HepG2 (cell line): ENCODE results near the gene HYAL2. TPM values are rescaled to one million over a fixed set of nuclear protein-coding genes. Genes with fewer than 3 reads are reported as not detected.
A peak's percentile ranks its signal among the peaks of the same experiment; 100 is the strongest.

Source experiments
- ATAC-seq: fragments of 200-7000 bp; cut with Tn5 transposase; 3 replicates; pipeline ENCODE4 v1.9.1; 2020; ENCODE audit warnings: mild to moderate bottlenecking, moderate library complexity
- BruUV-seq: library from RNA; stranded (reverse); fragments of 400-500 nt; replicated peaks from 2 replicates; lab custom pipeline; 2021; lab: Mats Ljungman, UMichigan
- CTCF ChIA-PET: fragments of 300-600 bp; formaldehyde crosslinking; extraction: SDS; loops from one replicate; lab custom pipeline; 2021; ENCODE audit warnings: low total read pairs, inconsistent platforms, low intra/inter-chr PET ratio; lab: Yijun Ruan, JAX
- POLR2A ChIA-PET: fragments of 350-600 bp; sonication (Branson Sonifier 250); formaldehyde crosslinking; loops from one replicate; lab custom pipeline; 2020; ENCODE audit warnings: antibody characterized with exemption, inconsistent platforms; lab: Yijun Ruan, JAX
- DNase-seq: peaks from one replicate; pipeline ENCODE4 v3.0.0-alpha.2; 2015; ENCODE audit warnings: low spot score
- FAIRE-seq: peaks from 3 replicates; lab custom pipeline; 2011; peaks lifted over from hg19 to GRCh38; lab: Jason Lieb, UNC
- H2AFZ ChIP-seq: one replicate; pipeline ENCODE4 v1.6.1; 2011; ENCODE audit warnings: low read length, inconsistent platforms
- H3K27ac ChIP-seq: fragments of 300-600 bp; 3 replicates; pipeline ENCODE4 v1.8.0; 2011; ENCODE audit warnings: mixed run types, mild to moderate bottlenecking, mixed read lengths, low read length, inconsistent platforms; ENCODE audit not compliant: insufficient read depth; ENCODE audit errors: extremely low read length
- H3K27me3 ChIP-seq, 2 experiments: fragments of 200-600 bp in 1 of 2; 2 replicates in 1 of 2; 3 replicates in 1 of 2; pipeline versions ENCODE4 v1.6.0 to v1.8.0; 2011; ENCODE audit warnings: low read length in 2 of 2, mild to moderate bottlenecking in 2 of 2, moderate library complexity in 2 of 2, inconsistent platforms in 1 of 2; ENCODE audit not compliant: insufficient read depth in 2 of 2, control insufficient read depth in 1 of 2
- H3K36me3 ChIP-seq, 2 experiments: fragments of 200-600 bp in 1 of 2; replicated peaks in 1 of 2; 2 replicates in 1 of 2; 3 replicates in 1 of 2; pipeline versions ENCODE4 v1.5.1 to v1.8.0; 2011; ENCODE audit warnings: low read length in 2 of 2, inconsistent platforms in 1 of 2; ENCODE audit not compliant: insufficient read depth in 2 of 2, control insufficient read depth in 1 of 2
- H3K4me1 ChIP-seq: 2 replicates; pipeline ENCODE4 v1.5.1; 2012; ENCODE audit warnings: low read length, inconsistent platforms; ENCODE audit not compliant: insufficient read depth
- H3K4me2 ChIP-seq: 2 replicates; pipeline ENCODE4 v1.6.0; 2011; ENCODE audit warnings: low read depth, low read length, inconsistent platforms
- H3K4me3 ChIP-seq, 3 experiments: fragments of 200-600 bp in 1 of 3; sonication (generic), shearing (Covaris generic) in 1 of 3; replicated peaks in 1 of 3; 2 replicates each; pipeline ENCODE4 v1.5.1; 2011 to 2016; ENCODE audit warnings: low read length in 3 of 3, inconsistent platforms in 2 of 3, low read depth in 2 of 3, mild to moderate bottlenecking in 2 of 3, control low read depth in 1 of 3, mixed read lengths in 1 of 3; ENCODE audit not compliant: insufficient read depth in 1 of 3
- H3K79me2 ChIP-seq: one replicate; pipeline ENCODE4 v1.6.1; 2011; ENCODE audit warnings: low read length, inconsistent platforms; ENCODE audit not compliant: insufficient read depth
- H3K9ac ChIP-seq: 2 replicates; pipeline ENCODE4 v1.6.0; 2011; ENCODE audit warnings: mild to moderate bottlenecking, low read depth, low read length, inconsistent platforms; ENCODE audit not compliant: insufficient read depth
- H3K9me3 ChIP-seq: 2 replicates; pipeline ENCODE4 v1.5.1; 2012; ENCODE audit warnings: mild to moderate bottlenecking, low read length
- H4K20me1 ChIP-seq: 2 replicates; pipeline ENCODE4 v1.6.0; 2011; ENCODE audit warnings: inconsistent platforms, mild to moderate bottlenecking, low read length, moderate library complexity; ENCODE audit not compliant: insufficient read depth
- CHCHD3 ChIP-seq: sonication (generic); formaldehyde crosslinking; IDR thresholded peaks from 2 replicates; pipeline ENCODE4 v1.8.0; 2022; ENCODE audit warnings: mild to moderate bottlenecking, missing genetic modification reagents, moderate library complexity
- HBP1 ChIP-seq: IDR thresholded peaks from 2 replicates; pipeline ENCODE4 v1.6.1; 2016; ENCODE audit warnings: low read depth, control low read depth
- LCORL ChIP-seq, 2 experiments: fragments of 450-650 bp in 1 of 2; sonication (generic) in 1 of 2; formaldehyde crosslinking in 1 of 2; IDR thresholded peaks; 2 replicates each; pipeline versions ENCODE4 v1.5.0 to v1.6.1; 2017 to 2020; ENCODE audit warnings: antibody characterized with exemption in 1 of 2, missing genetic modification reagents in 1 of 2
- MEIS1 ChIP-seq: sonication (generic); formaldehyde crosslinking; IDR thresholded peaks from 2 replicates; pipeline ENCODE4 v1.9.0; 2021; ENCODE audit warnings: mild to moderate bottlenecking, missing genetic modification reagents, moderate library complexity, borderline replicate concordance
- NCOA1 ChIP-seq: sonication (generic); formaldehyde crosslinking; IDR thresholded peaks from 2 replicates; pipeline ENCODE4 v1.9.0; 2021; ENCODE audit warnings: missing genetic modification reagents
- RFXANK ChIP-seq: IDR thresholded peaks from 2 replicates; pipeline ENCODE4 v1.6.1; 2016
- SAFB2 ChIP-seq: sonication (generic); formaldehyde crosslinking; IDR thresholded peaks from 2 replicates; pipeline ENCODE4 v1.5.1; 2020; ENCODE audit warnings: missing genetic modification reagents, low read depth, mild to moderate bottlenecking, borderline replicate concordance
- SIN3A ChIP-seq: IDR thresholded peaks from 2 replicates; pipeline ENCODE4 v1.6.1; 2011; ENCODE audit warnings: low read depth, mild to moderate bottlenecking, control low read depth, low read length, borderline replicate concordance
- SP1 ChIP-seq, 2 experiments: fragments of 450-650 bp in 1 of 2; sonication (generic) in 1 of 2; formaldehyde crosslinking in 1 of 2; IDR thresholded peaks; 2 replicates each; pipeline versions ENCODE4 v1.4.0 to v1.6.1; 2016 to 2020; ENCODE audit warnings: missing genetic modification reagents in 1 of 2
- TCF12 ChIP-seq, 2 experiments: fragments of 450-650 bp in 1 of 2; sonication (generic) in 1 of 2; formaldehyde crosslinking in 1 of 2; IDR thresholded peaks; 2 replicates each; pipeline versions ENCODE4 v1.6.1 to v1.8.0; 2017 to 2022; ENCODE audit warnings: antibody characterized with exemption in 1 of 2, mild to moderate bottlenecking in 1 of 2, missing genetic modification reagents in 1 of 2, moderate library complexity in 1 of 2
- TMF1 ChIP-seq: sonication (generic); formaldehyde crosslinking; IDR thresholded peaks from 2 replicates; pipeline ENCODE4 v1.8.1; 2022; ENCODE audit warnings: low read depth, missing genetic modification reagents
- TOPORS ChIP-seq: sonication (generic); formaldehyde crosslinking; IDR thresholded peaks from 2 replicates; pipeline ENCODE4 v1.8.0; 2023; ENCODE audit warnings: mild to moderate bottlenecking, missing genetic modification reagents
- YEATS4 ChIP-seq: sonication (generic); formaldehyde crosslinking; IDR thresholded peaks from 2 replicates; pipeline ENCODE4 v1.4.0; 2020; ENCODE audit warnings: missing genetic modification reagents, borderline replicate concordance
- ZBTB33 ChIP-seq: sonication (generic); formaldehyde crosslinking; IDR thresholded peaks from 2 replicates; pipeline ENCODE4 v1.4.0; 2020; ENCODE audit warnings: missing genetic modification reagents
- ZC3H4 ChIP-seq: sonication (generic); formaldehyde crosslinking; IDR thresholded peaks from 2 replicates; pipeline ENCODE4 v1.4.0; 2020; ENCODE audit warnings: missing genetic modification reagents, borderline replicate concordance
- ZIK1 ChIP-seq: sonication (generic); formaldehyde crosslinking; IDR thresholded peaks from 2 replicates; pipeline ENCODE4 v1.5.0; 2020; ENCODE audit warnings: mild to moderate bottlenecking, low read depth, missing genetic modification reagents, borderline replicate concordance
- ZNF143 ChIP-seq: sonication (generic); formaldehyde crosslinking; IDR thresholded peaks from 2 replicates; pipeline ENCODE4 v1.4.0; 2020; ENCODE audit warnings: missing genetic modification reagents
- ZNF576 ChIP-seq: sonication (generic); formaldehyde crosslinking; IDR thresholded peaks from 2 replicates; pipeline ENCODE4 v1.4.0; 2020; ENCODE audit warnings: mild to moderate bottlenecking, missing genetic modification reagents
- ZSCAN31 ChIP-seq: sonication (generic); formaldehyde crosslinking; IDR thresholded peaks from 2 replicates; pipeline ENCODE4 v1.5.0; 2020; ENCODE audit warnings: low read depth, mild to moderate bottlenecking, missing genetic modification reagents
- WGBS: methylation state at CpG from one replicate; pipeline ENCODE4 v1.1.6; 2017; ENCODE audit warnings: low lambda C conversion rate; 5-methylcytosine and 5-hydroxymethylcytosine counted together
- in situ Hi-C: cut with HindIII; loops from 2 replicates; pipeline ENCODE4 v1.10.0; 2017; ENCODE audit warnings: low pct_unique_long_range_greater_than_20kb; ENCODE audit not compliant: extremely low pct_ligation_motif_present
- intact Hi-C: fragments of 100-400 bp; cut with micrococcal nuclease; formaldehyde crosslinking; loops from one replicate; pipeline ENCODE4 v1.10.0; 2022; ENCODE audit not compliant: unreplicated experiment
- polyA plus RNA-seq, 8 experiments: library from polyadenylated mRNA; depleted of rRNA in 3 of 8; stranded (reverse) in 7 of 8; unstranded in 1 of 8; fragments of >200 nt; fragmentation: Illumina TruSeq in 4 of 8; extraction: Trizol in 4 of 8; gene quantifications; 2 replicates each; pipeline versions ENCODE4 v1.2.1 to v1.2.3, GENCODE V29; 2011 to 2016; ENCODE audit warnings: low read depth in 4 of 8, missing spikeins in 1 of 8, mixed read lengths in 1 of 8; ENCODE audit not compliant: insufficient read depth in 1 of 8
- total RNA-seq, 5 experiments: library from RNA; depleted of rRNA; stranded (reverse); fragments of >200 nt; fragmentation: Illumina TruSeq; extraction: Trizol; gene quantifications; 2 replicates each; pipeline ENCODE4 v1.2.3, GENCODE V29; 2016; ENCODE audit warnings: low read depth in 1 of 5

HYAL2 gene
- total and polyA plus RNA-seq, 2 of the 13 experiments (the other 11 are each of a cell fraction or from before 2014, with no cell fraction given): 76.2 to 102 TPM

- H3K27ac ChIP-seq: peak overlapping the region; percentile 85
- H3K9ac ChIP-seq: peak overlapping the region; percentile 95
- peak overlapping the region; percentile 86 to 89 (median 88); a peak in 5 of 6 replicates for H3K4me3 ChIP-seq
- FAIRE-seq (peak; percentile 94), ATAC-seq (peak; percentile 89), DNase-seq (peak; percentile 98)
- H2AFZ ChIP-seq: no peak overlapping the region
- H4K20me1 ChIP-seq: peaks cover 12% of the 10 kb centered on the region
- H3K9me3 ChIP-seq: no peaks in the 10 kb centered on the region
- peaks cover 1 to 2% of the 10 kb centered on the region in 2 experiments; a peak in 1 of 5 replicates for H3K27me3 ChIP-seq
- in situ Hi-C loops: no loop called here
- CTCF ChIA-PET: no interaction called here
- H3K79me2 ChIP-seq: peaks cover 41% of the 10 kb centered on the region
- peaks cover 58% of the 10 kb centered on the region for H3K4me1 ChIP-seq
- peak overlapping the region; percentile 97 for H3K4me2 ChIP-seq
- WGBS: 0% methylated on average over 4 of the region's 79 CpGs
- BruUV-seq: no TSS peak
- intact Hi-C loops: no loop called here
- POLR2A ChIA-PET: interaction anchor here (0.7 to 4.7 kb wide), 35 partner anchors 9 to 1162 kb away, joined by 3 to 66 read pairs (median 6); partner anchors contain the start of genes C3orf18, CYB561D2, DCAF1 and GNAI2
- peaks cover 3 to 12% of the 10 kb centered on the region in 2 experiments; a peak in 2 of 5 replicates for H3K36me3 ChIP-seq
- TF ChIP-seq TCF12 (IDR thresholded peaks at IDR 0.05): no peak
- 0 out of 2 replicates have a peak, but pooled peaks have one; percentile 71 for TF ChIP-seq TCF12 (CRISPR knock-in tag; IDR thresholded peaks at IDR 0.05)
- no peak for TF ChIP-seq TOPORS (CRISPR knock-in tag)
- no peak for TF ChIP-seq LCORL (IDR thresholded peaks at IDR 0.05)
- peak; percentile 83; the same call in 1 of the 2 replicates for TF ChIP-seq LCORL (CRISPR knock-in tag; IDR thresholded peaks at IDR 0.05)
- 0 out of 2 replicates have a peak, but pooled peaks have one; percentile 14 for TF ChIP-seq ZNF143
- TF ChIP-seq TMF1 (CRISPR knock-in tag): peak; percentile 91
- no peak for TF ChIP-seq RFXANK (CRISPR knock-in tag)
- TF ChIP-seq HBP1: peak; percentile 89; the same call in 1 of the 2 replicates
- 0 out of 2 replicates have a peak, but pooled peaks have one; percentile 23 for TF ChIP-seq ZIK1 (CRISPR knock-in tag)
- peak; percentile 66; the same call in 1 of the 2 replicates for TF ChIP-seq SAFB2 (CRISPR knock-in tag)
- TF ChIP-seq MEIS1 (CRISPR knock-in tag): peak; percentile 88; the same call in 1 of the 2 replicates
- TF ChIP-seq YEATS4: peak; percentile 97
- TF ChIP-seq ZBTB33 (CRISPR knock-in tag): peak; percentile 42; the same call in 1 of the 2 replicates
- no peak for TF ChIP-seq SP1 (IDR thresholded peaks at IDR 0.05)
- peak; percentile 52 for TF ChIP-seq SP1 (CRISPR knock-in tag; IDR thresholded peaks at IDR 0.05)
- 0 out of 2 replicates have a peak, but pooled peaks have one; percentile 10 for TF ChIP-seq CHCHD3 (CRISPR knock-in tag)
- TF ChIP-seq ZNF576 (CRISPR knock-in tag): 0 out of 2 replicates have a peak, but pooled peaks have one; percentile 25
- 0 out of 2 replicates have a peak, but pooled peaks have one; percentile 64 for TF ChIP-seq NCOA1 (CRISPR knock-in tag)
- peak; percentile 89; the same call in 1 of the 2 replicates for TF ChIP-seq SIN3A
- TF ChIP-seq ZSCAN31 (CRISPR knock-in tag): peak; percentile 73; the same call in 1 of the 2 replicates
- no peak for TF ChIP-seq ZC3H4
These were observed 14.8 kb upstream of the HYAL2 start for GRCh38 chr3:50337175-50337861.
